PC-9 (cell line): Measurements from ENCODE around the gene KLHL1. TPM values are rescaled to one million over a fixed set of nuclear protein-coding genes. Genes with fewer than 3 reads are reported as not detected.

Source experiments
- BruUV-seq: library from RNA; stranded (reverse); fragments of 400-500 nt; replicated peaks from 2 replicates; lab custom pipeline; 2021; lab: Mats Ljungman, UMichigan
- CTCF ChIA-PET: fragments of 300-600 bp; sonication (Branson Sonifier 250); formaldehyde crosslinking; loops from one replicate; lab custom pipeline; 2022; ENCODE audit warnings: antibody characterized with exemption; lab: Charles Lee
- POLR2A ChIA-PET: fragments of 300-600 bp; sonication (Branson Sonifier 250); formaldehyde crosslinking; loops from one replicate; lab custom pipeline; 2022; ENCODE audit warnings: antibody characterized with exemption; ENCODE audit not compliant: unreplicated experiment; lab: Charles Lee
- DNase-seq, 2 experiments: peaks; one replicate each; pipeline versions ENCODE4 v3.0.0 to v3.0.0-alpha.2; 2015 to 2022; ENCODE audit warnings: mixed read lengths in 1 of 2
- H2AFZ ChIP-seq: fragments of 200-600 bp; sonication (generic); 2 replicates; pipeline ENCODE4 v1.8.1; 2017; ENCODE audit warnings: antibody characterized with exemption
- H3F3A ChIP-seq: fragments of 200-600 bp; sonication (generic); 2 replicates; pipeline ENCODE4 v1.8.1; 2017; ENCODE audit warnings: antibody characterized with exemption, mild to moderate bottlenecking, low read depth; ENCODE audit not compliant: insufficient read depth
- H3K27ac ChIP-seq: fragments of 200-600 bp; sonication (generic); 2 replicates; pipeline ENCODE4 v1.6.1; 2016; ENCODE audit warnings: mixed run types
- H3K27me3 ChIP-seq: fragments of 200-600 bp; sonication (generic); 2 replicates; pipeline ENCODE4 v1.6.1; 2016; ENCODE audit warnings: low read depth, mixed run types; ENCODE audit not compliant: insufficient read depth
- H3K36me3 ChIP-seq: fragments of 200-600 bp; sonication (generic); 2 replicates; pipeline ENCODE4 v1.6.1; 2016; ENCODE audit warnings: low read depth, mixed run types
- H3K4me1 ChIP-seq: fragments of 200-600 bp; sonication (generic); replicated peaks from 2 replicates; pipeline ENCODE4 v1.6.1; 2016; ENCODE audit warnings: mixed run types; ENCODE audit not compliant: insufficient read depth
- H3K4me2 ChIP-seq: fragments of 200-600 bp; sonication (generic); 2 replicates; pipeline ENCODE4 v1.6.1; 2017; ENCODE audit warnings: mixed run types
- H3K4me3 ChIP-seq: fragments of 200-600 bp; sonication (generic); 2 replicates; pipeline ENCODE4 v1.6.1; 2016; ENCODE audit warnings: mixed run types
- H3K79me2 ChIP-seq: fragments of 200-600 bp; sonication (generic); 2 replicates; pipeline ENCODE4 v1.6.1; 2017; ENCODE audit warnings: low read depth, mixed run types
- H3K9me2 ChIP-seq: fragments of 200-600 bp; sonication (generic); 2 replicates; pipeline ENCODE4 v1.8.1; 2017; ENCODE audit warnings: mild to moderate bottlenecking; ENCODE audit not compliant: insufficient read depth
- H3K9me3 ChIP-seq: fragments of 200-600 bp; sonication (generic); 2 replicates; pipeline ENCODE4 v1.8.1; 2016; ENCODE audit warnings: low read depth; ENCODE audit not compliant: insufficient read depth
- H4K20me1 ChIP-seq: fragments of 200-600 bp; sonication (generic); 2 replicates; pipeline ENCODE4 v1.8.1; 2017; ENCODE audit not compliant: insufficient read depth
- CTCF ChIP-seq: fragments of 200-600 bp; sonication (generic); conservative IDR thresholded peaks from 2 replicates; pipeline ENCODE4 v1.6.1; 2017; ENCODE audit warnings: mixed run types, antibody characterized with exemption, mild to moderate bottlenecking, moderate library complexity
- EZH2 ChIP-seq: fragments of 200-600 bp; sonication (generic); IDR thresholded peaks from 2 replicates; pipeline ENCODE4 v1.8.0; 2017; ENCODE audit warnings: antibody characterized with exemption, low read depth
- intact Hi-C: fragments of 100-400 bp; cut with micrococcal nuclease; formaldehyde crosslinking; loops from one replicate; pipeline ENCODE4 v1.10.0; 2022; ENCODE audit not compliant: unreplicated experiment
- total RNA-seq: library from RNA; stranded (reverse); gene quantifications from 2 replicates; pipeline ENCODE4 v1.2.3, GENCODE V29; 2021

The KLHL1 gene
- total RNA-seq, 1 experiment from 2014 or later: not detected

- intact Hi-C loops: no loop called here
- ChIA-PET CTCF (no interaction called here), POLR2A (no interaction called here)
- DNase-seq: no peak
- H3K79me2 ChIP-seq: no peaks in the 10 kb centered on the region
- H2AFZ ChIP-seq: no peak overlapping the region
- TF ChIP-seq CTCF (no peak), EZH2 (no peak)
- H3K4me1 ChIP-seq: no peaks in the 10 kb centered on the region
- no peak overlapping the region for H3K4me3 ChIP-seq
- H3K9me3 ChIP-seq: no peaks in the 10 kb centered on the region
- no peaks in the 10 kb centered on the region for H3K36me3 ChIP-seq
- no peak overlapping the region for H3K4me2 ChIP-seq
- BruUV-seq: no TSS peak
- H3K9me2 ChIP-seq: no peaks in the 10 kb centered on the region
- no peaks in the 10 kb centered on the region for H3K27me3 ChIP-seq
- H3K27ac ChIP-seq: no peak overlapping the region
- H4K20me1 ChIP-seq: no peaks in the 10 kb centered on the region
- no peaks in the 10 kb centered on the region for H3F3A ChIP-seq
These were observed 453.9 kb downstream of the KLHL1 start for GRCh38 chr13:69654392-69654791.

Other genes with a start within 250 kb of the KLHL1 start
- gene ATXN8OS, start 626 bp downstream of the KLHL1 start, total RNA-seq: not detected in 2 replicates